Fibroblast of villous mesenchyme (primary cell): ENCODE results near the gene MRPL55. TPM values are rescaled to one million over a fixed set of nuclear protein-coding genes. Genes with fewer than 3 reads are reported as not detected.

ENCODE experiments used
- DNase-seq: peaks from one replicate; pipeline ENCODE4 v3.0.0-alpha.2; 2010; ENCODE audit warnings: low read depth
- H3K4me3 ChIP-seq: 2 replicates; pipeline ENCODE4 v1.5.1; 2011; ENCODE audit warnings: low read depth, mild to moderate bottlenecking, low read length
- total RNA-seq: library from RNA; depleted of rRNA; stranded (reverse); fragments of >200 nt; gene quantifications from 2 replicates; pipeline ENCODE4 v1.2.3, GENCODE V29; 2012
- TF ChIP-seq, protein P1 (sequence below): IDR thresholded peaks from 2 replicates; pipeline ENCODE4 v1.5.1; 2012; ENCODE audit warnings: low read depth, mild to moderate bottlenecking, low read length; ENCODE audit not compliant: insufficient read depth

Gene MRPL55
- total RNA-seq, 1 donor, result 39.3 TPM

DNA sequence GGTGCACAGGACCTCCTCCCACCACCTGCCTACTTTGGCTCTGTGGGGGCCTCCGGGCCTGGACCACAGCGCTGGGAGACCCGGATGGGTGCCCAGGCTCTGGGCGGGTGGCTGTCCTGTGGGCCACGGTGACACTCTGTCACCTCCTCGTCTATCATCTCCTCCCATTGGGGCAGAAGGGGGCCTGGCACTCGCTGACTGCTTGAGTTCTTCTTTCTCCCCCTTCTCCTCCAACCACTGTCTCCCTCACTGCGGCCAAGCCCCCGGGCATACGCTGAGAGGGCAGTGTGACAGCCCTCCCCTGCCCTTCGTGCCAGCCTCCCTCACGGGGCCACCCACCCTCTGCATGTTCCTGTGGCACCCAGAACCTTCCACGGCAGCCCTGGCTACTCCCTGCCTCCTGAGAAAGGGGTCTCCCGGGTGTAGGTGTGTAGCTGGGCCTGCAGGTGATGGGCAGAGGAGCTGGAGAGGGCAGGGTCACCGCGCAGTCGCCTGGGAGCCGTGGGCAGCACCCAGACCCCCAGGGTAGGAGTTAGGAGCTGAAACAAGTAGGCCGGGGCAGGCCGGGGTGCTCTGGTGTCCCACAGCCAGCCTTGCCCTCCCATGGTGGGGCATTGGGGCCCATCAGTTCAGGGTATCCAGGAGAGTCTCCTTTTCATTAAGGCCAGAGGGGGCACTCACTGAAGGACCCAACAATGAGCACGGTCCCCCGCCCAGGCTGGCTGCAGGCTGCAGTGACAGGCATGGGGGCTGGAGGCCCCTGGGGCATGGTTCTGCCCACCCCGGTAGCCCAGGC lies 35.8 kb downstream of the MRPL55 start:
- DNase-seq, result no peak
- TF ChIP-seq, protein P1, sequence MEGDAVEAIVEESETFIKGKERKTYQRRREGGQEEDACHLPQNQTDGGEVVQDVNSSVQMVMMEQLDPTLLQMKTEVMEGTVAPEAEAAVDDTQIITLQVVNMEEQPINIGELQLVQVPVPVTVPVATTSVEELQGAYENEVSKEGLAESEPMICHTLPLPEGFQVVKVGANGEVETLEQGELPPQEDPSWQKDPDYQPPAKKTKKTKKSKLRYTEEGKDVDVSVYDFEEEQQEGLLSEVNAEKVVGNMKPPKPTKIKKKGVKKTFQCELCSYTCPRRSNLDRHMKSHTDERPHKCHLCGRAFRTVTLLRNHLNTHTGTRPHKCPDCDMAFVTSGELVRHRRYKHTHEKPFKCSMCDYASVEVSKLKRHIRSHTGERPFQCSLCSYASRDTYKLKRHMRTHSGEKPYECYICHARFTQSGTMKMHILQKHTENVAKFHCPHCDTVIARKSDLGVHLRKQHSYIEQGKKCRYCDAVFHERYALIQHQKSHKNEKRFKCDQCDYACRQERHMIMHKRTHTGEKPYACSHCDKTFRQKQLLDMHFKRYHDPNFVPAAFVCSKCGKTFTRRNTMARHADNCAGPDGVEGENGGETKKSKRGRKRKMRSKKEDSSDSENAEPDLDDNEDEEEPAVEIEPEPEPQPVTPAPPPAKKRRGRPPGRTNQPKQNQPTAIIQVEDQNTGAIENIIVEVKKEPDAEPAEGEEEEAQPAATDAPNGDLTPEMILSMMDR, result no peak
- H3K4me3 ChIP-seq, result no peak overlapping the region

GRCh38 chr1:228072658-228073043 lies 36.4 kb downstream of the MRPL55 start:
- no peak overlapping the region for H3K4me3 ChIP-seq
- no peak for DNase-seq
- TF ChIP-seq, protein P1, result no peak

DNA sequence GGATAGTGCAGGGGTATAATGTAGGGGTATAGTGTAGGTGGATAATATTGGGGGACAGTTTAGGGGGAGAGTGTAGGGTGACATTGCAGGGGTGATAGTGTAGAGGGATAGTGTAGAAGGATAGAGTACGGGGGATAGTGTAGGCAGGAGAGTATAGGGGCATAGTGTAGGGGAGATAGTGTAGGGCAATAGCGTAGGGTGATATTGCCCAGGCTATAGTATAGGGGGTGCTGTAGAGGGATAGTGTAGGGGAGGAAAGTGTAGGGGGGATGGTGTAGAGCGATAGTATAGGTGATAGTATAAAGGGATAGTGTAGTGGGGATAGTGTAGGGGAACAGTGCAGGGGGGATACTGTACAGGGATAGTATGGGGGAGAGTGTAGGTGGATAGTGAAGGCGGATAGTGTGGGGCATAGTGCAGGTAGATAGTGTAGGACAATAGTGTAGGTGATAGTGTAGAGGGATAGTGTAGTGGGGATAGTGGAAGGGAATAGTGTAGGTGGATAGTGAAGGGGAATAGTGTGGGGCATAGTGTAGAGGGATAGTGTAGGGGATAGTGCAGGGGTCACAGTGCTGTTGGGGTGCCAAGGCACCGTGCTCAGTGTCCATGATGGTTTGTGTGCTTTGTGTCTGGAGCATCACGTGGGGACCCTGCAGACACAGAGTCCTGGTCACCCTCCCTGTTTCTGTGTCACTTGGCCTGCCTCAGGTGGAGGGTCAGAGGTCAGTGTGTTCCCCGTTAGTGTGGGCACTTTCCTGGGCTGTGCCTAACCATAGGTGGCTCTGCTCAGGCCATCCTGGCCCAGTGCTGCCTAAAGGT lies 37.1 kb downstream of the MRPL55 start:
- TF ChIP-seq, protein P1, result no peak
- H3K4me3 ChIP-seq, result no peak overlapping the region
- DNase-seq, result no peak

DNA sequence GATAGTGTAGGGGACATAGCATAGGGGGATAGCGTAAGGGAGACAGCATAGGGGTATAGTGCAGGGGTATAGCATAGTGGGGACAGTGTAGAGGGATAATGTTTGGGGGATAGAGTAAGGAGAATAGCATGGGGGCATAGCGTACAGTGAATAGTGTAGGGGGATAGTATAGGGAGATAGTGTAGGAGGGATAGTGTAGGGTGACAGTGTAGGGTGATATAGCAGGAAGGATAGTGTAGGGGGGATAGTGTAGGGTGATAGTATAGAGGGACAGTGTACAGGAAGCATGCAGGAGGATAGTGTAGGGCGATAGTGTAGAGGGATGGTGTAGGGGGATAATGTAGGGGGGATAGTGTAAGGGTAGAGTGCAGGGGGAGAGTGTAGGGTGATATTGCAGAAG lies 38.2 kb downstream of the MRPL55 start:
- H3K4me3 ChIP-seq, result no peak overlapping the region
- TF ChIP-seq, protein P1, result no peak
- no peak for DNase-seq

GRCh38 chr1:228070173-228070572 lies 38.9 kb downstream of the MRPL55 start:
- TF ChIP-seq, protein P1, result no peak
- no peak overlapping the region for H3K4me3 ChIP-seq
- DNase-seq, result no peak

DNA sequence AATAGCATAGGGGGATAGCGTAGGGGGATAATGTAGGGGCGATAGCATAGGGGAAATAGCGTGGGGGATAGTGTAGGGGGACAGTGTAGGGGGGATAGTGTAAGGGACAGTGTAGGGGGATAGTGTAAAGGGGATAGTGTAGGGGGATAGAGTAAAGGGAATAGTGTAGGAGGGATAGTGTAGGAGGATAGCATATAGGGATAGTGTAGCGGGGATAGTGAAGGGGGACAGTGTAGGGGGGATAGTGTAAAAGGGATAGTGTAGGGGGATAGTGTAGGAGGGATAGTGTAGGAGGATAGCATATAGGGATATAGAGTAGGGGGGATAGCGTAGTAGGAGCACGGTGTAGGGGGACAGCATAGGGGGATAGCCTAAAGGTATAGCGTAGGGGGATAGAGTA lies 40.7 kb downstream of the MRPL55 start:
- TF ChIP-seq, protein P1, result no peak

More for the DNA sequence above, 40.7 kb downstream of the MRPL55 start:
- DNase-seq, result no peak
- no peak overlapping the region for H3K4me3 ChIP-seq
